Right ventricle myocardium inferior (tissue), 1 donor: ENCODE data around the gene HOXB3. TPM values are rescaled to one million over a fixed set of nuclear protein-coding genes. Genes with fewer than 3 reads are reported as not detected.

Experiments
- ATAC-seq: fragments of 200-7000 bp; cut with Tn5 transposase; one replicate; pipeline ENCODE4 v1.9.1; 2020; ENCODE audit warnings: mild to moderate bottlenecking, moderate library complexity
- DNase-seq: peaks from one replicate; pipeline ENCODE4 v3.0.0; 2021; ENCODE audit errors: missing footprints
- intact Hi-C: fragments of 100-400 bp; cut with DNase I; formaldehyde crosslinking; loops from one replicate; pipeline ENCODE4 v1.11.0; 2022
- total RNA-seq: library from RNA; stranded (reverse); fragmentation: NEBNext Ultra II Directional; extraction: Animal tissue kit (Norgen Biotek cat#: 25700); gene quantifications from one replicate; pipeline ENCODE4 v1.2.1, GENCODE V29; 2021
- donor health status: DM: no; HTN: yes; CAD: no; lungs with severe emphysema.

Gene HOXB3
- total RNA-seq, 1 donor from 2014 or later, result 1.2 TPM

GRCh38 chr17:48615047-48615962, 25.3 kb upstream of the HOXB3 start, which contains the start of gene HOXB8:
Gene HOXB8, minus strand, starts transcription at chr17:48615292. Its CDS starts 588 bp downstream, at chr17:48614704.
- ATAC-seq (no peak), DNase-seq (no peak)

DNA sequence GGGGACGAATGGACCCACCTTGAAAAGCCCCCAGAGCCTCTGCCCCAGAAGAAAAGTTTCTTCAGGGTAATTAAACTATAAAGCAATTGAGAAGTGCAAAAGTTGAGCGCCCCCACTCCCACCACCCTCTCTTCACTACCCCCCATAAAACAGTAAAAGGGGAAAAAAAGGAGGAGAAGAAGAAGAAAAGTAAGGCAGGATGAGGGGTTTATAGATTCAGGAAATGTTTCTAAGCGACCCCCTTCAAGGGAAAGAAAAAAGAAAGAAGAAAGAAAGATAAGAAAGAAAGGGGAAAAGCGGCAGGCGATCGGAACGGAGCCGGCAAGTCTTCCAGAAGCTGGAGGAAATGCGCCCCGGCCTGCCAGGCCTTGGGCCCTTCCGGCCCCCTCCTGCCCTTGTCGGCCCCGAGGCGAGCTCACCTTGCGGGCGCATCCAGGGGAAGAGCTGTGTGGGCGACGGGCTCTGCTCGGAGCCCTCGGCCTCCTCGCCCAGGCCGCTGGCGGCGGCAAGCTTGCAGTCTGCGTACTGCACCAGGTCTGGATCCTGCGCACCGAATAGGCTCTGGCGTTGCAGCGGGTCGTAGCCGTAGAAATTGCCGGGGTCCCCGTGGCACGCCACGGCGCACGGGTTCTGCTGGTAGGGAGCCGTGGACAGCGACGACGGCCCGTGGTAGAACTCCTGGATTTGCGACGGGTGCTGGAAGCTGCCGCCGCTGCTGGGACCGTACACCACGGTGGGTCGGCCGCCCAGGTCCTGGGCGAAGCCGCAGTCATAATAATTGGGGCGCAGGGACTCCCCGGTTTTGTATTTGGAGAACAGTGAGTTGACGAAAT, 24.0 kb upstream of the HOXB3 start:
- peak; percentile 56 for DNase-seq
- intact Hi-C loops, result loop anchor here (10.0 kb wide), 1 partner anchor 589 kb away; no protein-coding TSS in a partner anchor
- no peak for ATAC-seq

More at GRCh38 chr17:48615047-48615962, 25.3 kb upstream of the HOXB3 start, which contains the start of gene HOXB8:
- intact Hi-C loops, result loop anchor here (5.0 to 10.0 kb wide), 3 partner anchors 263 to 591 kb away; no protein-coding TSS in a partner anchor

- no peak for ATAC-seq
- intact Hi-C loops, result loop anchor here (10.0 kb wide), 1 partner anchor 588 kb away; no protein-coding TSS in a partner anchor
- peak; percentile 65 for DNase-seq
Measured at GRCh38 chr17:48612854-48613691, 23.0 kb upstream of the HOXB3 start.

GRCh38 chr17:48612456-48612853, 22.4 kb upstream of the HOXB3 start:
- intact Hi-C loops, result loop anchor here (10.0 kb wide), 1 partner anchor 588 kb away; no protein-coding TSS in a partner anchor
- ATAC-seq (no peak), DNase-seq (no peak)

DNA sequence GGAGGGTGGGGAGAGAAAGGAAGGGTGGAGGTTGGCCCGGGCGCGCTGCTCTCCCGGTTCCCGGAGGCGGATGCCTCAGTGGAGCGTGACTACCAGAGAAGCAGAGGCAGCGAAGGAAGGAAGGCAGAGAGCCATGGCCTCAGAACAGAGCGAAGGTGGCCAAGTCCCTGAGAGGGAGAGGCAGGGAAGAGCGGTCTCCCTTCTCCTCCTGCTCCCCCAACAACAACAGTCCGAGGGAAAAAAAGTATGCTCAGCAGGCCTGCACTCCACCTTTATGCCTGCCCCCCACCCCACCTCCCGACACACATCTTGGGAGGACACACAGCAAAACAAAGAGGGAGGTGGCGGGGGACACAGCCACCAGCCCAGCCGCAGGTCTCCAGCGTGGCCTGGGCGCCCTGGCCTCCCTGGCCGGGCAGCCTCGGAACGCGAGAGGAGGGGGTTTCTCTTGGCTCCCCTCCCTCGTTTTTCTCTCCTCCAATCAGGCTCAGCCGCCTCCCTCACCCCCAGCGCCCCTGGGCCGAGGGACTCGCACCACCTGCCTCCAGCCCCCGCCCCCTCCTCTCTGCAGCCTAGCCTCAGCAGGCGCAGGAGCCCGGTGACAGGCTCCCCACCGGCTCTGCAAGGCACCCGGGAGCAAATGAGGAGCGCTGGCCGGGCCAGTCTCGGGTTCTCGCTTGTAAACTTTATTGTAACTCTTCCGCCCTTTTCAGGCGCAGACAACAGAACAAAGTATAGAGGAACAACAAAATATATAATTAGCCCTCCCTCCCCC, 21.8 kb upstream of the HOXB3 start:
- ATAC-seq (no peak), DNase-seq (no peak)
- intact Hi-C loops, result loop anchor here (10.0 kb wide), 1 partner anchor 587 kb away; no protein-coding TSS in a partner anchor

- DNase-seq (no peak), ATAC-seq (no peak)
- intact Hi-C loops, result loop anchor here (10.0 kb wide), 1 partner anchor 586 kb away; no protein-coding TSS in a partner anchor
Measured at GRCh38 chr17:48611213-48611612, 21.2 kb upstream of the HOXB3 start.

DNA sequence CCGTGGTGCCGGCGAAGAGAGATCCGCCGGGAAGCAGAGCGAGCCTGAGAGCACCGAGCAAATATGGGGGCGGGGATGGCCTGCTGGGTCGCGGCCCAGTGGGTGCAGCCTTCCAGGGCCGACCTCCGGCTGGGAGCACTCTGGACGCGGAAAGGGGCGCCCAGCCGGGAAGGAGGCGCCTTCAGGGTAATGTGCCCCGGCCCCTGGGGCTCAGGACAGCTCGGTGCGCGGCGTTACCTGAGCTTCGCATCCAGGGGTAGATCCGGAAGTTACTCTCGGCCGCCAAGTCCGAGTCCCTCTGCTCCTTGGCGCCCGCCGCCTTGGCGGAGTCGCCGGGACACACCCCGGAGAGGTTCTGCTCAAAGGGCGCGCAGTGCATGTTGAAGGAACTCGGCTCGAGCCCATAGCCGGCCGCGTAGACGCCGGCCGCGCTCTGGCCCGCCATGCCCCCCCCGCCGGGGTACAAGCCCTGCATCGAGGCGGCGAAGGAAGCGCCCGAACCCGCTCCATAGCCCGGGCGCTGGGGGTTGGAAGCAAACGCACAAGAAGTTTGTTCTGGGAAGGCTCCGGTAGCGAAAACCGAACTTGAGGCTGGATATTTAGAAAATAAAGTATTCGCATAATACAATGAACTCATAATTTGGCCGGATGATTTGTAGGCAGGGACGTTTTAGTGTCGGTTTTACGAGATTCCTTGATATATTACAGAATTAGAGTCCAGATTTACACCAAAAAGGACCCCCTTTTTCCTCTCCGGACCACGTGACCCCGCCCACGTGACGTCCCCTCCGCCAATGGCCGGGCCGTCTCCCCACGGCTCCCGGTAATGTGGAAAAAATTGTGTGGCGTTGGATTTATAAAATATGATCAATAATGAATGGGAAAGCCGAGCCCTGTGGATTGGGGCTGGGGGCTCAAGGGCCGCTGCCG, 20.5 kb upstream of the HOXB3 start, which contains the start of gene HOXB7:
TSS of gene HOXB7 (minus strand) at position 736 of the 930 bp plus-strand sequence. CDS start at position 637, 99 bp downstream.
- ATAC-seq (peak; percentile 24), DNase-seq (peak; percentile 81)

DNA sequence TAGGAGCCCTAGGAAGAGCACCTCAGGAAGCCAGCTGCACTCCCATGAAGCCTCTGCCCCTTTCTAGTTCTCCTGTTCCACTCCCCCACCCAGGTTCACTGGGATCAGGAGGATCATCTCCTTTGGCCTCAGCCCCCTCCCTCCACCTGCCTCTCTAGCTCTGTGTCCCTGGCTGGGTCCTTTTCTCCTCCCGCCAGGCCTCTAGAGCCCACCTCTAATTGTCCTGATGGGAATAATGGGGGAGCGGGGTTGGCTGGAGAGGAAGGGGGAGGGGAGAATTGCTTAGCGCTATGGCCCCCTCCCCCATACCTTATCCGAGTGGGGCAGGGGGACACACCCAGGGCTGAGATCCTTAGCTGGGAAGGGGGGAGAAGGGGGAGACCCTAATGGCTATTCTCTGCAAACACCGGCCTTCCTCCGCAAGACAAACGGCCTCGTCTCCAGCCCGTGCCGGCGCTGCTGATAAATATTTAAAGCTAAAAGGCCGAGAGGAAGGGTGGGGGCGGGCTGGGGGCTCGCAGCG, 19.8 kb upstream of the HOXB3 start:
- DNase-seq (no peak), ATAC-seq (no peak)
- intact Hi-C loops, result loop anchor here (10.0 kb wide), 1 partner anchor 585 kb away; no protein-coding TSS in a partner anchor

More for the DNA sequence above, 20.5 kb upstream of the HOXB3 start, which contains the start of gene HOXB7:
- intact Hi-C loops, result loop anchor here (10.0 kb wide), 1 partner anchor 586 kb away; no protein-coding TSS in a partner anchor

- intact Hi-C loops, result no loop called here
- no peak for DNase-seq
- ATAC-seq, result no peak
Measured at GRCh38 chr17:48609033-48609432, 19.0 kb upstream of the HOXB3 start.

- intact Hi-C loops, result no loop called here
- no peak for DNase-seq
- no peak for ATAC-seq
Measured at GRCh38 chr17:48608494-48608834, 18.4 kb upstream of the HOXB3 start.

- ATAC-seq (no peak), DNase-seq (no peak)
- intact Hi-C loops, result no loop called here
Measured at GRCh38 chr17:48606892-48607614, 17.0 kb upstream of the HOXB3 start.

DNA sequence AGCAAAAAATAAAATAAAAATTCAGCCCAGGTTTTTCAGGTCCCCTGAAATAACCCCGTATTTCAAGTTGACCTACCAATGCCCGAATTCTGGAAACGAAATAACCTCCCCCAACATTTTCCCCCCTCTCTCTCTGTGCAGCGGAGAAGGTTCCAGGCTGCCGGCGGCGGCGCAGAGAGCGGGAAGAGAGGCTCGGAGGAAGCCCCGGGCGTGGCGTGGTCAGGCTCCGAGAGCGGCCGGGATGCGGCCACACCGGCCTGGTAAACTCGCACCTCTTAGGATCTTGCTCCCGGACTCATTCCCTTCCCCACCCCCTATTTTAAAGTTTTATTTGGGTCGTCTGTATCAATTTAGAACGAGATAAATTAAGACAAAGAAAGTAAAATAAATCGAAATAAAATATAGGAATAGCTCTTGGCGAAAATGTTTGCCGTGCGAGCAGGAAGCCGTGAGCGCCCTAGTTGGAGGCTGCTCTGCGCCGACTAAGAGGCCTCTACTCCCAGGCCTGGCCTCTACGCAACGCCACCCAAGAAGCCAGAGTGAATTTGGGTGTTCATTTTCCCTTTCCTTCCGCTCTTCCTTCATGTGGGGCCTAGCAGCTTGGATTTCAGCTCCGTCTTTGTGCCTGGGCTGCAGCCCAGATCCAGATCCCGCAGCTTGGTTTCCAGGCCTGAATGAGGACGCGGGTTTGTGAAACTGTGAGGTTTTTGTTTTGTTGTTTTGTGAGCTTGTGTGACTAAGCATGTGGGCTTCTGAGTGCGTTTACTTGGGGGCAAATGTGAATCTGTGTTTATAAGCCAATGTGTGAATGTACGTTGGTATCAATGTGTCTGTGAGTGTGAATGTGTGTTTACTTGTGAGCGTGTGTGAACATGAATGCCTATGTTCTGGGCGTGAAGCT, 16.2 kb upstream of the HOXB3 start:
- no peak for ATAC-seq
- intact Hi-C loops, result no loop called here
- peak; percentile 59 for DNase-seq

DNA sequence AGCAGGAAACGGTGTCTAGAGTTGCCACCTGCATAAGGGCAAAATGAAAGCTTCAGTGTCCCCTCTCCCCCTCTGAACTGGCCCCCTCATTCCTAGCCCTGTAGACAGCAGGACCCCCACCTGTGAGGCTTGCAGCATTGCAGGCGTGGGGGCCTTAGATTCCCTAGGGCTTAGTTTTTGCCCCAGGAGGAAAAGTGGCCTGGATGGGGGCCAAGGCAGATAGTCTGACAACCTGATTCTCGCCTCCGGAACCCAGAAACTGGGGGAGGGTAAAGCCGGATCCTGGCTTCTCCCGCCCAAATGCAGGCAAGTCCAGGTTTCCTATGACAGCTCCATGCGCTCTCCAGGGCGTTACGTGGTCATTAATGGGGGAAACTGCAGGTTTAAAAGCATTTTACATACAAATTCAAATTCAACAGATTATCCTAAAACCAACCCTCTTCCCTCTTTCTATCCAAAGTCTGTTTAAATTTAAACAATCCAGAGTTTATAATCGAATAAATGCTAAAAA, 15.4 kb upstream of the HOXB3 start:
- ATAC-seq, result no peak
- no peak for DNase-seq
- intact Hi-C loops, result no loop called here

GRCh38 chr17:48604770-48605329, 14.8 kb upstream of the HOXB3 start, which contains the start of gene HOXB6:
Gene HOXB6, minus strand, starts transcription at chr17:48604986. Its CDS starts 6,836 bp downstream, at chr17:48598150.
- no peak for DNase-seq
- ATAC-seq, result no peak
- intact Hi-C loops, result no loop called here
